ENCODE results near the gene WNT7A.

- TF ChIP-seq CTCF (conservative IDR thresholded peaks at IDR 0.05; ENCODE audit: low read length) (no peak), EZH2phosphoT487 (IDR thresholded peaks at IDR 0.05; ENCODE audit: borderline replicate concordance) (no peak)
Measured at GRCh38 chr3:13798401-13798800, 81.5 kb downstream of the WNT7A start.
